NCI-H2107 (cell line): Measurements from ENCODE around the gene MST1R.

Source experiments
- DNase-seq: peaks from one replicate; lab custom pipeline; 2025; lab: John Stamatoyannopoulos, UW

Gene MST1R

DNA sequence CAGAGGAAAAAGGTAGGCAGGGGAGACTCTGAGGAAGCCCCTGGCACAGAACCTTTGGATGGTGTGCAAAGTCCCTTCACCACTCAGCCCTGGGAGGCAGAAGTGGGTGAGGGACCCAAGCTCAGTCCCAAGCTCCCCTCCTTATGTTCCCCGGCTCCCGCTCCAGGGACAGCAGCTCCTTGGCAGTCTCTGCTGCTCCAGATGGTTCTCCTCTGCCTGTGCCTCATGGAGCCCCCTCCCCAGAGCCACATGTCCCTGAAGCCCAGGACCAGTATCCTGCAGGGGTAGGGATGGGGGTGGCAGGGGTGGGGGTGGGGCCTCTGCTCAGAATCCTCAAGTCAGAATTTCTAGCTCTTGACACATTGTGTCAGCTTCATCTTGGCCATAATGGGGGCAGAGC, 26.0 kb downstream of the MST1R start:
- no peak for DNase-seq

DNA sequence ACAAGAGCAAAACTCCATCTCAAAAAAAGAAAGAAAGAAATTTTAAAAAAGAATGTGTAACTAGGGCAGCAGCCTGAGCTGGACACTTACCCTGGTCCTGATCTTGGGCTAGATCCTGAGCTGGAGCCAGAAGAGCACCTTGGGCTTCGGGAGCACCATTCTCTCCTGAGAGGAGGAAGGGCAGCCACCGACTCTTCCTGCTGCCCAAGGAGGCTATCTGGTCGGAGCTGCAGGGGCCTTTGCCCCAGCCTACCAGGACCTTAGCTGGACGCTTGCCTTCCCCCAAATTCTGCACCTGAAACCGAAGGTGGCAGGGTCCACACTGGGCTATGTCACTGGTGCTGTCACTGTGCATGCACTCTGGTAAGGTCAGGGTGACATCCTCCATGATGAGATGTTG, 27.1 kb downstream of the MST1R start:
- no peak for DNase-seq

DNA sequence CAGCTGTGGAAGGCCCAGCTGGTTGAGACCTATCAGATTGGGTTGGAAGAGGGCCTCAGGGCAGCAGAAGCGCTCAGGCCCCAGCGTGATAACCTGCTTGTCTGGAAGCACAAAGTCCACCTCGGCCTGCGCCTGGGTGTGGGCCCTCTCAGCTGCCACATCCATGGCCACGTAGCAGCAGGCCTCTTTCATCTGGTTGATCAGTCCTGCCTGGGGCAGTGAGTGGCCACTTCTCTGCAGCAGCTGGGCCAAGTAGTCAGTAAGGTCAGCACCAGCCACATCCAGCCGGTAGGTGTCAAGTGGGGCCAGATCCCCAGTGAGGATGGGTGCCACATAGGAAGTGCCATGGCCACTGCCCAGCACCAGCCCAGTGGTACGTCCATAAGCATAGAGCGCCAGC, 30.1 kb downstream of the MST1R start:
- DNase-seq = no peak

GRCh38 chr3:49872801-49873281, 30.8 kb downstream of the MST1R start:
- DNase-seq = no peak

DNA sequence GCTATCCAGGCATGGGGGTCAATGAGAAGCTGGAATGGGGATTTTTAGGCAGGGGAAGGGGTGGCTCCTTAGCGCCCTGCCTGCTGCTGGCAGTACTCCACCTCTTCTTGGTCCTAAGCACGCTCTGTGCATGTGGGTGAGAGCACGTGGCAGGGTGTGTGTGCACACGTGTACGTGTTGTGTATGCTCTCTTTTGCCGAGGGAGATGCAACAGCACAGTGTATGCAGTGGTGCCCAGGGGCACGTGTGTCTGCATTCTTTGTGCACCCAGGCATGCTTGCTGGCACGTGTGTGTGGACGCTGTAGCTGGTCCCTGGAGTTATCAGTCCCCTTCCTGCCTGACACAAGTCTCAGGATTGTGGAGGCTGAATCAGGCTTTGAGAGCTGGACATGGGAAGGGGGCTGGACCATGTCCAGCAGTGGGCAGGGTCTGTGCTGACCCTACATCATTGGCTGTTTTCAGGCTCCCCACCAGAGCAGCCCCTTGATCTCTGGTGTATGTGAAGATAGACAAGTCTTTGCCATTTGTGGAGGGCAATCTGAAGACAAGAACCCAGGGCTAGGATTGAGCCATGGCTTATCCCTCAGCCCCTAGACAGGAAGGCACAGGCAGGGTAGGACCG, 32.0 kb downstream of the MST1R start:
- DNase-seq = no peak

DNA sequence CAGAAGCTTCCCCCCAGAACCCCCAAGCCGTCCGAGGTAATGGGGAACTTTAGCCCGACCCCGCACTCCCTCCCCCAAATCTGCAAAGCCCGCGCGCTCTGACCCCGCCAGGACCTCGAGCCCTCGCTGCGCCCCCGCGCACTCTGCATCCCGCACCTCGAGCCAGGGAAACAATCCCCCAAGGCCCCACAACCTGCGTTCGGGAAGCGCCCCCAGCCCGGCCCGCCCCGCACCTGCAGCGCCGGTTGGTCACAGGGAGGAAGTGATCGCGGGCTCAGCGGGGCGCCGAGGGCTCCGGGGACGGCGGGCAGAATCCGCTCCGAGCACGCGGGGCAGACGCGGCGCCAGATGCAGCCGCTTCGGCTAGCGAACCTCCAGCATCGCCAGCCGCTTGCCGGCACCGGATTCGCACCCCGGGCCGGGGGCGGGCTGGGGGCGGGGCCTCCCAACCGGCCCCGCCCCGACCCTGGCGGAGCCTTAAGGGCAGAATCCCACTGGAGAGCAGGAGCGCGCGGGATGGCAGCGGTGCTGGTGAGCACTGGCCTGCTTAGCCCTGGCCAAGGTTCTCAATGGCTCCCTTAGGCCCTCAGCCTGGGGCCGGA, 34.0 kb downstream of the MST1R start, which contains the start of gene CAMKV:
Gene CAMKV, minus strand, starts transcription at position 382 of the 602 bp plus-strand sequence. CDS start 7,518 bp downstream, outside the sequence.
- no peak for DNase-seq

DNA sequence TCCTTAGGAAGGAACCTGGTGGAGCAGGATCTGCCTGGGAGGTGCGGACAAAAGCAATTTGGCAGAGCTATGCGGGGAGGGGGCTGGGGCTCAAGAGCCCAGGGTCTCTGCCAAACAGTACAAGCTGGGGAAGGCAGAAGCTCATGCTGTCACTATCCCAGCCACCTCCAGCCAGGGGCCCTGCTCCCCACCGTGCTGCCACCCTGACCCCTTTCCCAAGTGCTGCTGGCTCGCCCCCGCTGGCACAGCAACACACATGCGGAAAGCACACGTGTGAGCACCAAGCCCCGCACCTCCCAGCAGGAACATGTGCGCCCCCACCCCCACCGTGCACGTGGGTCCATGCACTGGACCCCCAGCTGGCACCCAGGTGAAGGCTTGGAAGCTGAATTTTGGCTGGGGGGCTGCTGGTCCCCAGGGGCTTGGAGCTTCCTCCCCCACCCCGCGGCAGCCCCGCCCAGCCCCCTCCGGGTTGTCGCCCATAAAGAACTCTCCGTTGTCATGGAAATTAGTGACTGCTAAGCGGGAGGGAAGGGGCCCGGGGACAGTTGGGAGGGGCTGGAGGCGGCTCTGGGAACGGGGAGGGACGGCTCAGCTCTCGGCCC, 34.7 kb downstream of the MST1R start:
- no peak for DNase-seq

DNA sequence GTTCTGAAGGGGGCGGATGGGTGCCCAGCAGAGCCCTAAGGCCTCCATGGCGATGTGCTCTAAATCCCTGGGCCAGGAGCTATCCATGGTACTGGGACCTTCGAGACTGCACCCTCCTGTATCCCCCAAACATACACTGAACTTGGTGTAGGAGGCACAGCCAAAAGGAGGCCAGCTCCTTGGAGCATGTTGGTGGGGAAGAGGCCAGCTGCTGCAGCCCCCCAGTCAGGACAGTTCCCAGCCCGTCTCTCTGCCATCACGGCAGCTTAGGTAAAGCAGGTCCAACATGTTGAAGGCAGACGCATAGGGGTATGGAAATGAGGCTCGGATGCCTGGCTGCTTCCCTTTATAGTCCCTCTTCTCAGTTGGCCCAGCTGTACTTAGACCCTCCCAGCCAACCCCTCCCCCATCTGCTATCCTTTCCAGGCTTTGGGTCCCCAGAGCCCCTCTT, 35.8 kb downstream of the MST1R start:
- DNase-seq = no peak

DNA sequence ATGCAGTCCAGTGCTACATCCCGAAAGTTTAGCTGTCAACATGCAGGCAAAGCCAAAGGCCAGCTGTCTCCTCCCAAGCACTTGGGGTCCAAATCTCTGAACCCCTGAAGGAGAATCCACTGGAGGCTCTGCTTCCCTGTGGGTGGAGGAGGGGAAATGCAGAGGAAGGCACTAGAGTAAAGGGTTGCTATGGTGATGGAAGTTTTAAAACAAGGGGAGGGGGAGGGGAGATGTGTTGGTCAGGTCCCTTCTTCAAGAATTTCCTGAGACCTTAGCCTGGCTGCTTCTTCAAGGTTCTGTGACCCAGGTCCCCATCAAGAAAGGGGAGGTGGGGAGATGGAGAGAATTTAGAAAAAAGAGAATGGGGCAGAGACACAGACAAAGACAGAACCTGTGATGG, 36.3 kb downstream of the MST1R start:
- DNase-seq = no peak

DNA sequence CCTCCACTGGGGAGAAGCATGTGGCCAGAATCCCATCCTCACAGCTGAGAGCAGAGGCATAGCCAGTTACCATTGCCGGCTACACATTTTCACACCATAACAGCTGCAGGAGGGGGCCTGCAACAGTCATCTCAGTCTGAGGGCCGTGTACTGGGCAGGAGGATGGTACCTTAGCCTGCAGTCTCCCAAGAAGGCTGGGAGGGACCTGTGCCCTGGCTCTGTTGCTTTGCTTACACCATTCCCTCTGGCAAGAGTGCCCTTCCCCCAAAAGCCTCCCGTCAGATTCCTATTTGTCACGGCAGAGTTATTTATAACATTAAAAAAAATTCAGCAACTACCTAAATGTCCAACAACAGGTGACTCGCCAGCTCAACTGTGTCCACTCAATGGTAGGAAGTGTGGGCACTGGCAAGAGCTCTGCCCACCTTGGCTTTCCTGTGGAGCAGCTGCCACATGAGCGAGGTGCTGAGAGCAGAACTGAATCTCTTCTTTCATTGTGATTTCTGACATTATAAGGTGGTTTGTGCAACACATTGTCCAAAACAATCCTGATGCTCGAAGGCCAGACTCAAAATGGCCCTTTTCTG, 38.4 kb downstream of the MST1R start:
- DNase-seq = no peak

GRCh38 chr3:49864505-49864904, 39.2 kb downstream of the MST1R start:
- DNase-seq = no peak

DNA sequence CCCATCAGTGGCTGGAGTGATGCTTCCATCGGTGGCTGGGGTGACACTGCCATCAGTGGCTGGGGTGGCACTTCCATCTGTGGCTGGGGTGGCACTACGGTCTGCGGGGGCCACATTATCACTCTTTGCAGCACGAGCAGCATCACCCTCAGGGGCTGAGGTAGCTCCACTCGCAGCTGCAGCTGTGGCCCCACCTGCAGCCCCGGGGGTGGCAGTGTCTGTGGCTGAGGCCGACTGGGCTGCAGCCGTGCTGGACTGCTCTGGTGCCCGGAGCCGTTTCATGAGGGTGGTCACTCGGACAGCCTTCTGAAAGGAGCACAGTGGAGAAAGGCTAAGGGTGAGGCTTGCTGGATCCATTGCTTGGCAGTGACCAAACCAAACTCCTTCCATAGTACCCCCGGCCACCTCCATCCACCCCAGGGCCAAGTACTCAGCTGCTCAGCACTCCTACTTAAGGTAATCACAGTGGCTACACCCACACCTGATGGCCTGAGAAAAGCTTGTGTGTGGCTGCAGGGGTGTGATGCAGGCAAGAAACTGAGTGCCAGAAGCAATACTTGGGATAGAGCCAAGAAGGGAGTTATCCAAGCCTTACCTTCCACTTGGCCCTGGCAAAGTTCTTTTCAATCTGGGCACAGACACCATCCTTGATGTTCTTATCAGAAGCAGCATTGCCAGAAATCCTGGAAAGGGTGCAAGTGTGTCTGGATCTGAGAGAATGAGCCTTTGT, 43.9 kb downstream of the MST1R start:
- DNase-seq = no peak

- DNase-seq = peak; percentile 87
Measured at GRCh38 chr3:49856181-49857005, 47.3 kb downstream of the MST1R start, which contains the start of gene TRAIP. TSS of gene TRAIP (minus strand) at chr3:49856564. CDS start at chr3:49856453, 111 bp downstream.

- DNase-seq = no peak
Measured at GRCh38 chr3:49855662-49856061, 48.0 kb downstream of the MST1R start.

GRCh38 chr3:49845694-49846093, 58.0 kb downstream of the MST1R start:
- DNase-seq = no peak

DNA sequence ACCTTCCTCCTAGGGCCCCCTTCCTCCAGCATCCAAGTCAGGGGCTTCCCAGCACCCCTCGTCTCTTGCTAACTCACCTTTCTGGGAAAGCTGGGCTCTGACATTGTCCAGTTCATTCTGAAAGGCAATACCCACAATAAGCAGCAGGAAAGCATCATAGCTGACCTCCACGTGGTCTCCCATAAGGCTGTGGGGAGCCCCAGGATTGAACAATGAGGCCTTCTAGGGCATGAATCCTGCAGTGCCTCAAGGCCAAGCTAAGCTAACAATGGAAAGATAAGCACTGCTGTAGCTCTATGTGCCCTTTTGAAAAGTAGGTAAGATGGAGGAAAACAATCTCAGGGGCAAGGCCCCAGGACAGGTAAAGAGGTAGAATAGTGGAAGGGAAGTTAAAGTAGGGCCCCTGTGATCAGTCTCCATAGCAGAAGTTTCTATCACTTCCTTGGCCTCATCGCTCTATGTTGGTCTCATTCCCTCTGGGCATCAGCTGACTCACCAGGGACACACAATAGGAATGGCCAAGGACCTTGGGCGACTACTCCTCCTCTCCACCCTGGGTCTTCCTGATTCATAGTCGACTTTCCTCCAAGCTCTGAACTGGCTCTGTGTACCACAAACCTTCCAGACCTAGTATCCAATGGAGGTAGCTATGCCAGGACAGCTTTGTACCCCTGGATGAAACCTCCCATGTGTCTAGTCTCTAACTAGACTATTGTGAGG, 59.0 kb downstream of the MST1R start:
- DNase-seq = no peak

DNA sequence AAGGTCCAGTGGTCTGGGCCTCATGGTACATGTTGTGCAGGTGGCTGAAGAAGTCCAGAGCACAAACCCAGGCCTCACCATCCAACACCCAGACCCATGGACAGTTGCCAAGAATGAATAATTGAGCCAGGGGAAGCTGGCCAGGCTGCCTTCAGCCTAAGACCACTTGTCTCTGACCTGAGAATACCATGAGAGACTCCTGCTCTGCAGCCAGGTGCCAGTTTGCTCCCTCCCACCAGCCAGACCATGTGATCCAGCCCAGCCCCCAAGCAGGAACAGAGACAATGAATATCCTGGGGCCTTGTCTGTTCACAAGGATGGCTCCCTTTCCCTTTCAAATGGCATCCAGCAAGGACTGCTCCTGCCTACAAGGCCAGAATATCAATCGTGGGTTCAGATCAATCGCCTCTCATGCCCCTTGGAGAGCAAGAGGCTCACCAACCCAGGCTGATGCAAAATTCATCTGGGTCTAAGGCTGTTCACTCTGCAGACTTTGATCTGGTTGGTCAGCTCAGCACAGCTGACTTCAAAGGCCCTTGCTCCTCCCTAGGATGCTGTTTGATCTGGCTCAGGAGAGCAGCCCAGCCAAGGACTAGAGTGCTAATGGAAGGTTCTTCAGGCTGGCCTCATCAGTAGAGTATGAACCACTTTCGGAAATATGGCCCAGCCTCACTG, 60.7 kb downstream of the MST1R start:
- DNase-seq = no peak

- no peak for DNase-seq
Measured at GRCh38 chr3:49841806-49842205, 61.9 kb downstream of the MST1R start.

DNA sequence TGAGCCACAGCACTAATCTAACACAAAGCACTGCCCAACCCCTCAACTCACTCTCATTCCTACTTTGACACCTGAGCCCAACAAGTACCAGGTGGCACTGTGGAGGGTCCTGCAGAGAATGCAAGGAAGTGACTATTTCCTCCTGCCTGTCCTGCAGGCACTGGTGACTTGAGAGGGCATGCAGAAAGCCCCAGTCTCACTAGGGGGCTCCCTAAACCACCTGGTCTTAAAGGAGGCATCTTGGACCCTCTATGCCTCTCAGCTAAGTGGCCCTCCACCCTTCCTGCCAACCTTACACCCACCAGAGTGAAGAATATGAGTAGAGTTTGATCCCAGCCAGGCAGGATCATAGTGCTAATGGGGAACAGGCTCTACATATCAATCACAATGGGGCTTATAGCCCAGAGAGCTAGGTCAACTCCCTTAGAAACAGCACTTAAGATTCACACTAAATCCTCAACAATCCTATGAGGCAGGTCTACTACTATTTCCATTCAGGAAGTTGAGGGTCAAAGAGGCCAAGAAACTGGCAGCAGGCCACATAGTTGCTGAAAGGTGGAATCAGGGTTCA, 62.5 kb downstream of the MST1R start:
- peak; percentile 8 for DNase-seq

DNA sequence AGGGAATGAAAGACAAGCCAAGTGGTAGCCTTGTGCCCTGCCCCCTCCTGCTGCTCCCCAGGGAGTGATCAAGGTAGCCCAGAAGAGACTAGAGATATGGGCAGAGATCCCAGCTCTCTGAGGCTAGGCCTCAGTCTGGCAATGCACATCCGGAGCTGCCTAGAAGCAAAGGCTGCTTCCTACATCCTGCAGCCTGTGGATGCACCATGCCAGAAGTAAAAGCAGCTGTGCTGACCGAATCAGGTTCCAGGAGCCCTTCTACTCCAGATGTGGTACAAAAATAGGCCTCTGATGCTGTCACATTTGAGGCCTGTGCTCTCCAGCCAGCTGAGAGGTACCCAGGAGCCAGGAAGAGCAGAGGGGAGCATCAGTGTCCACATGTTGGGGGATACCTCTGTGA, 63.3 kb downstream of the MST1R start:
- no peak for DNase-seq
